Sigmoid colon (tissue), 3 donors: ENCODE measurements around the gene PCDHGB5.

Experiments
- CTCF ChIP-seq, 4 experiments: fragments of 450-650 bp in 3 of 4; fragments of 200-600 bp in 1 of 4; IDR thresholded peaks; one replicate each; pipeline ENCODE4 v1.5.1; 2016 to 2019; ENCODE audit warnings: antibody characterized with exemption in 4 of 4, mild to moderate bottlenecking in 3 of 4, moderate library complexity in 2 of 4
- POLR2A ChIP-seq, 2 donors: fragments of 450-650 bp; IDR thresholded peaks; one replicate each; pipeline ENCODE4 v1.6.1; 2016; ENCODE audit warnings: antibody characterized with exemption in 2 of 2, mild to moderate bottlenecking in 2 of 2, moderate library complexity in 2 of 2

GRCh38 chr5:141393267-141393666, 4.5 kb upstream of the PCDHGB5 start:
- TF ChIP-seq CTCF (IDR thresholded peaks at IDR 0.05): no peak
- TF ChIP-seq POLR2A (IDR thresholded peaks at IDR 0.05): no peak
